NCI-H2196 treated with DMSO at 0.1 percent for 48 hours (cell line): Measurements from ENCODE around the gene PTPN14.

Experiments used
- DNase-seq: peaks from one replicate; lab custom pipeline; 2025; ENCODE audit not compliant: unreplicated experiment; lab: John Stamatoyannopoulos, UW

PTPN14 gene

DNA sequence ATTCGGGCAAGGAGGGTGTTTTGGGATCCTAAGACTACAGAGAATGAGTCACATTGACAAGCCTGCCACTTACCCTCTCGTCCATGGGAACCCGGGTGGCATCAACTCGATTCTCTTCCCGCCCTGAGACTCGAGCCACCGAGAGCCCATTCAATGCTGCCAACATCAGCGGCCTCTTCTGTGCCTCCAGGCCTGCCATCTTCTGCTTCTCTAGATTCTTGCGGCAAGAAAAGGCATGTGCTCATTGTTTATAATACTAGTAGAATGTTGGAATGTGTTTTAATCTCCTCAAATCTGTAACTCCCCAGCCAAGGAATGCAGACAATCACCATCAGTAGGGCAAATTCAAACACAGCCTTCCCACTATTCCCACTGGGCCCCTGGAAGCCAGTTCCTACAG lies 173.5 kb downstream of the PTPN14 start:
- no peak for DNase-seq

DNA sequence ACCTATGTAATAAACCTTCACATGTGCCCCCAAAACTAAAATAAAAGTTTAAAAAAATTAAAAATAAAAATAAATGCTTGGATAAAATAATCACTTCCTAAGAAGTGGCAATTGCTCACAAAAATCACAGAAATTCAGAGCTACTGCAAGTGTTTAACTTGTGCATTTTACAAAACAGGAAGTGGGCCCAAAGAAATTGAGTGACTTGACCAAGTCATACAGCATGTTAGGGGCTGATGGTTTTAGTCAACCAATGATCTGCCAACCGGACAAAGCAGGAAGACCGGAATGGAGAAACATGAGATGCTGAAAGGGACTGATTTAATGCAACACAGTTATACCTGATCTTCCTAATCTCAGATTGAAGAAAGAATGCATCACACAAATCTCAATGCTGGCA lies 173.9 kb downstream of the PTPN14 start:
- no peak for DNase-seq

DNA sequence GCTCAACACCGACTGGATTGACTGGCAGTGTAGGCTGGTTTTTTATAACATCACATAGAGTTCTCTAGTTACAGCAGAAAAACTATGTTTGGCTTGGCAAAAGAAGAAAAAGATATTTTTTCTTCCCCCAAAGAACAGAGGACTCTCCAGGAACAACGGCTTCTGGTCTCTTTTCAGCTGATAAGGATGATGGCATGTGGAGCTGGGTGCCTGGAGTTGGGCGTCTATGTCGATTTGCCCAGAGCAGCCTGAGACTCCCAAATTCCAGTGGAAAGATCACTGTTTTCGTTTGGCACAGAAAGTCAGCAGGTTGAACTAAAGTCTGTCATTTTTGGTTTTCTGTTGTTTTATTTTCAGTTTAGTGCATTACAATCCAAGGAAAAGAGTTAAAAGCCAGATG lies 179.3 kb downstream of the PTPN14 start:
- no peak for DNase-seq

DNA sequence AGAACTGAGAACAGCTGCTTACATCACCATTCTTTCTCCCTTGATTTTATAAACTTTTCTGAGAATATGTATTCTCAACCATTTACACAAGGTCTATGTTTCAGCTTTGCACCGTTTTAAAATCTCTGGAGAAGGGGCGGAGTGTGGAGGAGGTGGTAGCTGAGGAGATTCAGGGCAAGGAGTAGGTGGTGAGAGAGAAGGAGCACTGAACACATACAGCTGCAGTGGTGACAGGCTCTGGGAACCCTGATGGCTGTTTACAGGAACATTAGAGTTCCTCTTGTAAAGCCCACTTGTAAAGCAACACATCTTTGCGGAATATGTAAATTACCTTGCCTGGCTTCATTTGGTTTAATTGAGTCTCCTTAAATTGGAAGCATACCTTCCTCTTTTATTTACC lies 180.8 kb downstream of the PTPN14 start:
- DNase-seq = no peak

DNA sequence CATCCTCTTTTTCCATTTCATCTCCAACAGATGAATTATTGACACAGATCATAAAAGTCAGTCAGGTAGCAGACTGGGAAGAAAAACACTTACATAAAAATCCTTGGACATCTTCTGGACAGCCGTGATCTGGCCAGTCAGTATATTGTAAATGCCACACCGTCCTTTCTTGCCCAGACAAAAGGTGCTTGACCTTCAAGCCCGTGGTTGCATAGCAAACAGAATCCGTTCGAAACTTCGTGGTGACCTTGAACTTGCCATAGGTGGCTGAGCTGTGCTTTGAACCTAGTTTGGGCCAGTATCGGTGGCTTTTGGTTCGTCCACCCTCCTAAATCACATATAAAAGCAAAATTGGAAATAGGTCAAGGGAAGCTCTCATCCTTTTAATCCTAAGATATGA lies 182.0 kb downstream of the PTPN14 start:
- DNase-seq = no peak

DNA sequence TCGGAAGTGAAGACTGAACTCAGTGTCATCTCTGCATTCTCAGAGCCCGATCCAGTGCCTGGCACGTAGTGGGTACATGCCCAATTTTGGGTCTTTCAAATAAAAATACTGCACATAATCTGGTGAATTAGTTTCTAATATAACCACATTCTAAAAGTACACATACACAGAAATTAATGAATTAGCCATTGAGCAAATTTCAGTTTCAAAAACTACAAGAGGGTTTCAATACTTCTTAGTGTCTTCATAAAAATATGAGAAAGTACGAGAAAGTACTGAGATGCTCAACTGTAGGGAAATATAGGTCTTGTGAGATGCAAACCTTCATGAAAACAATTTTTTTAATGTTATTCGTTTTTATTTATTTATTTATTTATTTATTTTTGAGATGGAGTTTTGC lies 183.6 kb downstream of the PTPN14 start:
- no peak for DNase-seq

DNA sequence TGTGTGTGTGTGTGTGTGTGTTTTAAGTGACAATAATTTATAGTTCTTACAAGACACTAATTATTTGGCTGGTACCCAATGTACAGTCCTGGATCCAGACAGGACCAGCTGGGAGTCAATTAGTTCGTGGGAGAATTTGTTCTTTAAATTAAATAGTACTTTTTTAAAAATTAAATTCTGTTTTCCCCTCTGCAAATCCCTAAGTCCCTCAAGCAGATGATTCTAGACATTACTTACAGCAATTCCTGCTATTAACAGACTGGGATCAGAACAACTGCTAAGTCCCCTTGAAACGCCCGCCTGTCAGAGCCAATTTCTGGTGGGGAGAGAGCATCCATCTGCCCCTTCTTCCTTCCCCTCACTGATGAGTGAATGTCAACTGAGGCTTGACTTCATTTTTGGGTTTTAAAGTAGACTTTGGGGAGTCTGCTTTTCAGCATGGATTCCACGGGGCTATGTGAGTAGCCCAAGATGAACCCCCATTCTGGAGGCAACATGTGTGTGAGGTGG lies 186.6 kb downstream of the PTPN14 start:
- DNase-seq = no peak

DNA sequence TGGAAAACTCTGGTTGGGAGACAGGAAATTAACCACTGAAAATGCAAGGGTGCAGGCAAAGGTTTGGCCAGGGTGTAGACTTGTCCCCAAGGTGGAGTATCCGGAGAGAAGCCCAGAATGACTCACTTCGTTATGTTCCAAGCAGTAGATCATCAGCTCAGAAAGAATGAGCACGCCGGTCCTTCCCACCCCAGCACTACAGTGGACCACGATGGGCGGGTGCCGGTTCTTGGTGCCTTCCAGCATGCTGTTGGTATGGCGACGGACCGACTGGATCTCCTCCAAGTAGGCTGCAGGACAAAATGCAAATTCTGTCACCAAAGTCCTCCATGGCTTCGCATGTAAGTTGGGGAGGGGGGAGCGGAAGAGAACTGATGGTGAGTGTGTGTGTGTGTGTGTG lies 187.0 kb downstream of the PTPN14 start:
- no peak for DNase-seq

DNA sequence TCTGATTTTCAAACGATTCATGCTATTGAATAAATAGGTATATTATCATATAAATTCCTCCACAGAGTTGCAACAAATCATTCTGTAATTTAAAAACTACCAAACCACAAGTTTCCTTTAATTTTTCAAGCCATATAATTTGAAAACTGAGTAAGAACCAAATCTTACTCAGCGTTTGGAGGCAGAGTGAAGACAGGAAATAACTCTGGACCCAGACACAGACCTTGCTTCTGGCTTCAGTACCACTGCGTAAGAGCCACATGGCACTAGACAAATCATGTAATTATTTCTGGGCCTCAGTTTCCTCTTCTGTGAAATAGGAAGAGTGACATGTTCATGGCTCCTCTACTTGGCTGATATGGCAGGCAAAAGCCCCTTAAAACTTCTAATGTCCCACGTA lies 188.0 kb downstream of the PTPN14 start:
- no peak for DNase-seq

DNA sequence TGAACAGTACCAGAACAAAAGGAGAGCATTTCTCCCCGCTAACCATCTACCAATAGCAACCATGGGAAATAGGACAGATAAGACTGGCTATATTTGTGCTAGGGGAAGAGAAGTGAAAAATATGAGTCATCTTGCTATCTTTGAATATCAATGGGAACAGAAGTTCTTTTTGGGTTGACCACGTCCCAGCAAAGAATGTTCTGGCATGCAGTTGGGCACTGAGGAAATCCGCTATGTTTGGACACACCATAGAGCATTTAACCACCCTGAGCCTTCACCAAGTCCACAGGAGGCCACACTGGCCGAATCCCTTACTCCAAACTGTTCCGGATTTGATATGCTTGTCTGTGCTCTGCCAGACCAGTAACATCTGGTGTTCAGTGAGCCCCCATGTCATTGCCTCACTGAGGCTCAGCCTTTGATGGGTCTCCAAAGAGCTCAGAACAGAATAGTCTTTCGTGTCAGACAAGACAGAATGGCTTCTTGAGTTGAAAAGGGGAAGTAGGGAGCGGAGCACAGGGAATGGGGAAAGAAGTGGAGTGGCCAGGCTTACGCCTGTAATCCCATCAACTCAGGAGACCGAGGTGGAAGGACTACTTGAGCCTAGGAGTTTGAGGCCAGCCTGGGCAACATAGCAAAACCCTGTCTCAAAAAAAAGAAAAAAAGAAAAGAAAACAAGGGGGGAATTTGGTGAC lies 189.1 kb downstream of the PTPN14 start:
- no peak for DNase-seq

DNA sequence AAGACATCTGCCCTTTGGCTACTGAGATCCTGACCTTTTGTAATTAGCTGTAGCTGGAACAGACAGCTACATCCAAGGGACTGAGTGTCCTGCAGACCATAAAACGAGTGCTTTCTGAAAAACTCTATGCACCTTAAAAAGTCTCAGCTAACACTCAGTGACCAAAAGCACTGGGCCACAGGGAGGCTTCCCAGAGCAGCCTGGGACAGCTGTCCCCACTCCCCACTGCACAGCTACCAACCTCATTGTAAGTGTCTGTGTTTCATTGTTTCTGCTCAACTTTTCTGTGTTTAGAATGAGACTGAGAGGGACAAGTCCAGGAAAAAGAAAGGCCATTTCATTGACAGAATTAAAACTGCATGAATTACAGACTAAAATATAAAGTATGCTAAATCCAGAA lies 189.8 kb downstream of the PTPN14 start:
- no peak for DNase-seq

DNA sequence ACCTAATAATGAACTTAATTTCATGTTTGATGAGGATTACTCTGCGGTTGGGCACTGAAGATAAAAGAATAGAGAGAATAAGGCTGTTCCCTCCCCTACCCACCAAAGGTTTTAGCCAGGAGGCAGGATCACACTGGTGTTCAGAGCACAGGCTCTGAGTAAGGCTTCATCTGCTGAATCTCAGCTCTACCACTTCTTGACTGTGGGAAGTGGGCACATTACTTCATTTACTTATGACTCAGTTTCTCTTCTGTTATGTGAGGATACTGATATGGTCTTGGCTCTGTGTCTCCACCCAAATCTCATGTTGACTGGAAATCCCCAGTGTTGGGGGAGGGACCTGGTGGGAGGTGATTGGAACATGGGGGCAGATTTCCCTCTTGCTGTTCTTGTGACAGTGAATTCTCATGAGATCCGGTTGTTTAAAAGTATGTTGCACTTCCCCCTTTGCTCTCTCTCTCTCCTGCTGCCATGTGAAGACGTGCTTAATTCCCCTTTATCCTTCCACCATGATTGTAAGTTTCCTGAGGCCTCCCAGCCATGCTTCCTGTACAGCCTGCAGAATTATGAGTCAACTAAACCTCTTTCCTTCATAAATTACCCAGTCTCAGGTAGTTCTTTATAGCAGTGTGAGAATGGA lies 190.8 kb downstream of the PTPN14 start:
- no peak for DNase-seq

DNA sequence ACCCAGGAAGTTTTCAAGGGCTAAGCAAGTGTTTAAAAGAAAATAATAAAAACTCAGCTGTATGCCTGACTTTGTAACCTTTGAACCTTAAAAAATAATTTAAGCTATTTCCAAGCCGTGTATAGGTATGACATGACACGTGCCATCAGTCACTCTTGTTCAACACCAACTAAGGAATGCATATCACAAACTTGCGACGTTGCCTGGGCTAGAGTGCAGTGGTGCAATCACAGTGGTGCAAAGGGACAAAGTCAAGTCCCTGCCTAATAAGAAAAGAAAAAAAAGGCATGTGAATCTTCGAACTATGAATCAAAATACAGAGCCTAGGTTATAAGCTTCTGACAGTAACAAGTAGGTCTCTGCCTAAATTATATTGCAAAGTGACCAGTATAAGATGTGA lies 191.3 kb downstream of the PTPN14 start:
- DNase-seq = no peak

DNA sequence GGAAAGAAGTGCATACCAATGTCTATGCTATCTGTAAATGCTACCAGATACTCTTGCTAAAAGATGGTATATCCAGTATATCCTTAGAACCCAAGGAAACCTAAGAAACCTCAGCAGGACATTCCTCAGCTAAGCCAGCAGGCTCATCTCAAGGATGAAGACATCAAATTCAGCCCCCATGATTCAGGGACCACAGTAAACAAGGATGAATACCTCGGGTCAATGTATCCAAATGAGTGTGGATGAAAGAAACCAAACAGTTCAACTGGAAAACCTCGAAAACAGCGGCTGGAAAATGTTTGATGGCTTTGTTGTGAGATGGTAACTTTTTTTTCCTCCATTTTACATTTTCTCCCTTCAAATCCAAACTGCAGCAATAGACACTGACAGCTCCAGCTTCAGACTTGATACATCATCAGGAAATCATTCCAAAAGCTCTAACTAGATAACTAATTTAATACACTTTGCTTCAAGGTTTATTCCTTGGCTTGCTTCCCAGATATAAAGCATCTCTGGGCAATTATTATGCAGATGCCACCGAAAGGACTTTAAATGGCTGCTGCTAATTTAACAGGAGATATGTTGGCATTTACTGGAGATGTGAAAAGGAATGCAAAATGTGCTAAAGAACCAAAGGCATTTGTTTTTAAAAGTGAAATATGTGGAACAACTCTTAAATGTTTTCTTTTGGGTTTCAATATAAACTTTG lies 196.8 kb downstream of the PTPN14 start:
- DNase-seq = no peak

DNA sequence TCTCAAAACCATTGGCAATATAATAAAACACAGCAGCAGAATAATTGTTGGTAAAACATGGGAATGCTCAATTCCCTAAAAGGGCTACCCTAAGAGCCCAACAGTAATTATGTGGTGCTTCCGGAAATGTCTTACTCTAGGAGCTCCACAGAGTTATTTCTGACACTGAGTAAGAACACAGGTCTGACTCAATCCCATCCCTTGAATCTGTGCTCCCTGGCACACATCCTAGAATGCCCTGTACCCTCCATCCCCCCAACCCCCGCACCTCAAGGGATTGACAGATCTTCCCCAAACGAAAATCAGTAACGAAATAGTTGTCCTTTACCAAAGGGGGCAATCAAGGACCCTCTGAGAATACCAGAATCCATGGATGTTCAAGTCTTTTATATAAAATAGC lies 198.6 kb downstream of the PTPN14 start:
- no peak for DNase-seq

DNA sequence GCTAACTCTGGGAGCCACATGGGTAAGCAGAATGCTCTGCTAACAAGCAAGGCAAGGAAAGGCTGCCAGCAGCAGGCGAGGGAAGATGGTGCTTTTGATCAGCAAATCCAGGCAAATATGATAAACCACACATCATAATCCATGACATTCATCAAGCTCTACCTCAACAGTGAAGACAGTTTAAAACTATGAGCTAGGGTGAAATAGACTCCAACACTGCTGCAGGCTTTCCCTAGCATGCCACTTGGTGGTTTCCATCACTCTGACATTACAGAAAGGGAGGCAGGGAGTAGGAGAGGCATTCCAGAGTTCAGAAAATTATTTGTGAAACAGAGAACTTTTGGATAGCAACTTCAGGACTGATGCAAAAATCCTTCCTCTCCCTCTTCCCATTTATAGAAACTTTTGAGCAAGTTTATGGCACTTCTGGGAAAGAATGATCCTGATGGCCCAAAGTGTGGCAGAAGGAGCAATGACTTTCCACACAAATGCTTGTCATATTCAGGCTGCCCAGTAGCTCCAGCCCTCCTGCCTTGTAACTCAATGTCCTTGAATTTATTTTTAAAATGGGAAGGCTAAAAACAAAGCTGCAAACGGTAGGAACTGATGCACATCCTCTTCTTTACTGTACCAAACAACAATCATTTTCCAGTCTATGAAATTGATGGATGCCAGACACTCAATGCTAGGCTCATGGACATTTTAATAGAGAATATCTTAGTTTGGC lies 199.7 kb downstream of the PTPN14 start:
- no peak for DNase-seq

DNA sequence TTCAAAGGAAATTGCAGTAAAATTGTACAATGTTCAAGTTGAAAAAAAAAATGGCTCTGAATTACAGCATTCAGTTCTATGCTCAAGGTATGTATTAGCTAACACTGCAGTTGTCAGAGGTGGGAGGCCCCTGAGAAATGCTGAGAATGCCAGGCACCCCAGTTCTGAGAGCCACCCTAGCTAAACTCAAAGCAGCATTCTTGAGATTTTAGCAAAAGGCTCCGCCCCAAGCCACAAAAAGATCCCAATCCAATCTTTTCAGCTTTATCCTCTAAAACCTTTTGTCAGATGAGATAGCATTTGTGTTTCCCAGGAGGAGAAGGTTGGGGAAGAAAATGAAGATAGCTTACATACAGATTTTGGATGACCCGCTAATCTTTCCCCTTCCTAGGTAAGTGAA lies 201.6 kb downstream of the PTPN14 start:
- DNase-seq = no peak

DNA sequence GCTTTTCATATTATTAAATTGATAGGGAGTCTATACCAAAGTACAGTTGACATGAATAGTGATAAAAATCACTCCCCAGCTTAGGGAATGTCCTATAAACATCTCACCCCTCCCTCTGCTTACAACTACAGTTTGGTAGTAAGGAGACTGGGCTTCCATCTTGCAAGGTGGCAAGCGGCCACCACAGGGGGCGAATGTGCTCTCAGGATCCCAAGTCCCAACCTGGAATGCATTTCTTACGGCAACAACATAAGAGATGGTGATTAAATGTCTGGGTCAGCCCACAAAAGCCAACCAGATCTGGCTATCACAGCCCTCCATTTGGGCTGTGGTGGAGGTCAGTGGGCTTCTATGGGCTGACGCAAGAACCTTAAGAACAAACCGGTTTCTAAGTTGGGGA lies 202.4 kb downstream of the PTPN14 start:
- no peak for DNase-seq

DNA sequence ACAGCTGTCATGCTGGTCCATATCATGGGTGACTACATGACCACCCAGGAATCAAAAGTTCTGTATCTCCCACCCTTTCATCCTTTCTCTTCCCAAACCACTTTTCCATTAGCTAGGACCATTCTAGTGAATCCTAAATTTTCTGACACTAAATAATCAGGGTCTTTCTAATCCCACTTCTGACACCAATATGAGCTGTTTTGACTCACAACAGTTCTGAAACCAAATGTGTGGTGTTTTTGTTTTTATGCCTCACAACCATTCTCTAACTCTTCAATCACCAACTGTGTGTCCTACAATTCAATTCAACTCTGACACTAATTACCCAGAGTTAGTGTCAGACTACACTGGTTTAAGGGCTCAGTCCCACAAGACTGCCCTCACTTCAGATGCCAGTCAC lies 206.5 kb downstream of the PTPN14 start:
- DNase-seq = no peak

DNA sequence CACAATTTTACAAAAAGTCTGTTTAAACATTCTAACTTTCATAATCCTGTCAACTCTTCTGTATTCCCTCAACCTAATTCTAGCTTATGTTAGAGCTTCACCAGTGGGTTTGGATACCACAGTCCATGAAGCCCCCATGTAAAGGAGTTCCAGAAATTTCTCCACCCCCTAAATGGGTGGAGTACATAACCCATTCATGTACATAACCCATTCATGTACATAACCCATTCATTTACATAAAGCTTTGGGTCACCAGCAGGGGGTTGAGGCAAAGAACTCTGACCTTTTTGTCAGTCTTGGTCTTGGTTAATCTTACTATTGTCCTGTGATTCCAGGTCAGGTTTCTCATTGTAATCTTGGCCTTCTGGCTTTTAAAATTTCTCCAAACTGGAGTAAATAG lies 208.9 kb downstream of the PTPN14 start:
- no peak for DNase-seq

DNA sequence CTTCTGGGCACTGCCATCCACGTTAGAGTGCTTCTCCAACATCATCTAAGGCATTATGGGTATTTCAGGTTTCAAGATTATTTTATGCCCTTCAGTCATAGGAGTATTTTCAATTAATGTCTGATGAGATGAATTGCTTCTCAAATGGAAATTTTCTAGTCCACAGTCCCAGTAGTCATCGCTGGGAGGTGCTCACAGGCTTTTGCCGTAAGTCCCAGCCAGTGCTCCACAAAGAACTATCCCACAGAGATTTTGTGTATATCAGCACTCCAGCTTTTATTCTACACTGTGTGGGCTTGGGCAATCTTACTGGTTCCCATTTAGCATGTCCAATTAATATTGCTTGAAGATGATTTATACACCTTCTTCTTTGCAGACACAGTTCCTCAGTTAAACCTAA lies 209.5 kb downstream of the PTPN14 start:
- no peak for DNase-seq

DNA sequence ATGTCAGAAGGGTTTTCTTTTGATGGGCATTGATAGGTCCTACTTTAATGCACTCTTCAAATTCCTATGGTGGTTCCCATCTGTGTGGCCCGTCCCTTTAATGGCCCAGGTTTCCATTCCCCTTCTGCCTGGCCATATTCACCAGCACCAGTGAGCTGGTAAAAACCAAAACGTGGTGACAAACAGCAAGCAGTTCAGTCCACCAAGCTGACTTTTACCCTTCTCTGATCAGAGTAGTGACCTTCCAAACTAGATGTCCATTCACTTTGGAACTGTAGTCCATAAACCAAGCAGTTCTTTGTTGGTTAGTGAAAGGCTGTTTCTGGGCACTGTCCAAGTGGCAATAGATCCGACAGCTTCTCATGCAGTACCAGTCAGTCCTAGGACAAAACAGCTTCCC lies 209.9 kb downstream of the PTPN14 start:
- no peak for DNase-seq
